Measurements from ENCODE around the gene RBM4.

Gene RBM4

DNA sequence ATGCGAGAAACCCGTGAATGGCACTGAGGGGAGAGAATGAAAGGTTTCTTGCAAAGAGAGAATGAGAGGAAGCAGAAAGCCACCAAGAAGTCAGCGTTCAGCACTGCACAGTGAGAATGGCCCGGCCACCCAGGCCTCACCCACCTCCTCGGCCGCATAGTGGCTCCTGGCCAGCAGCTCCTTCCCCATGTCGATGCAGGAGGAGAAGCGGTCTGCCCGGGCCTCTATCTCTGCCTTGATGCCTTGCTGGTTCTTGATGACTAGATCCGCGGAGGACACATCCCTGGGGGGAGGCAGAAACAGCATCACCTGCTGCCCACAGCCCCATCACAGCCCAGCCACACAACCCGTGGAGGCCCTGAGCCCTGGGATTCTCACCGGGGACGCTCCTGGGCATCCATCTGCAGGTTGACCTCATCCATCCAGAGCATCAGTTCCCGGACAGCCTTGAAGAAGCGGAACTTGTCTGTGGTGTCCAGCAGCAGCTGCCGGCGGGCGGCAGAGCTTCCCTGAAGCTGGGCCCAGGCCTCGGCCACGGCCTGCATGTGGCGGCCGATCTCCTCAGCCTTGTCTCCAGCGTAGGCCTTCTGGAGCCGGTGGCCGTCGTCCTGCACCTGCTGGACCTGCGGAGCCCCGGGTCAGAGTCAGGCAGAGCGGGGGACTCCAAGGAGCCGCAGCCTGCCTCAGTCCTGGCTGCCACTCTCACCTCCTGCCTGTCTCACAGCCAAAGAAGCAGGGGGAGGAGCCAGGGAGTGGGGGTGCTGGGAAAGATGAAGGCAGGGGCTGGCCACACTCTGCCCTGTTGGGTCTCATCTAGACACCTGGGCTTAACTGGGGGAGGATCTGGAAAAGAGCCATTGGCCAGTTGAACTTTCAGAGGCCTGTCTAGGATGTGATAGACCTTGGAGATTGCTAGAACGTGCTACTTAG is 51.4 kb downstream of the RBM4 start:
- no peak for DNase-seq (ENCODE audit: low read depth in 1 of 2, low spot score in 1 of 2)
- in situ Hi-C loops (cut with HindIII; ENCODE audit: low pct_unique_long_range_greater_than_20kb, low sequenced_read_pairs) = no loop called here
- TF ChIP-seq JUND (IDR thresholded peaks at IDR 0.05; ENCODE audit: low read depth) = no peak

DNA sequence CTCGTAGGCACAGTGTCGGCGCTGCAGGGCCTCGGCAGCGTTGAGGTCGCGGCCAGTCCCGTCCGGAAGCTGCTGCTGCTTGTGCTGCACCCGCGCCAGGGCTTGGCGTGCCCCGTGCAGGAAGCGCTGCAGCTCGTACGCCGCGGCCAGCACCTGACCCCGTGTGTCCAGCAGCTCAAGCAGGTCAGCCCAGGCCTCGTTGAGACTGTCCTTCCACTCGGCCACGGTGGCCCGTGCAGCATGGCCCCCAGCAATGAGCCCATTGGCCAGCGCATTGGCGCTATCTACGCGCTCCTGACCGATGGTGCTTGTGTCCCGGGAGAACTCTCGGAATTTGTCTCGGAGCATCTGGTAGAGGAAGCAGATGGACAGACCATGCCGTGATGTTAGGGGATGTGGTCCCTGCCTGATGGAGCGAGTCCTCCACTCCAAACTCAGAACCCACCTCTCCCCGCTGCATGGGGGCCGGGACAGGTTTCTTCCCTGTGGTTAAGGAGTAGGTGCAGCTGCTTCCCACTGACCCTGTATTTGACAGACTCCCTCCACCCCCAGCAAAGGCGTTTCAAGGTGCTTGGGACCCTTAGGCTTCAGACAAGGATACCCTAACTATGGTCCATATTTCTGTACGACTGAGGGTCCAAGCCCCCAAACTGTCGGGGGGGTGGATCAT is 52.9 kb downstream of the RBM4 start:
- no peak for DNase-seq (ENCODE audit: low read depth in 1 of 2, low spot score in 1 of 2)
- no peak for TF ChIP-seq JUND (IDR thresholded peaks at IDR 0.05; ENCODE audit: low read depth)
- in situ Hi-C loops (cut with HindIII; ENCODE audit: low pct_unique_long_range_greater_than_20kb, low sequenced_read_pairs) = no loop called here

DNA sequence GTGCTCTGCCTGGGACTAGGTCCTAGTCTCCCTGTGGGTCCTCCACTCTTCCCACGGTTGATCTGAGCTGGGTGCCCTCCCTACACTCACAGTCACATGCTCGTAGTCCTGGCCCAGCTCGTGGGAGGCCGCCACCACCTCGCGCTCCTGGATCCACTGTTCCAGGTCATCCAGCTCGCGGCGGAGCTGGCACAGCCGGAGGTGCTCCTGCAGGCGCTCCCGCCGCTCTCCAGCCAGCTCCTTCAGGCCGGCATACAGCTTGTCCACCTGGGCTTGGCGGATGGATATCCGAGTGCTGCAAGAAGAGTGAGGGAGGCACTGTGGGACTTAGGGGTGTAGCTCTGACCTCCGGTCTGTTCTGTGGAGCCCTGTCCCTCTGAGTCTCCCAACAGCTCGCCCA is 53.9 kb downstream of the RBM4 start:
- in situ Hi-C loops (cut with HindIII; ENCODE audit: low pct_unique_long_range_greater_than_20kb, low sequenced_read_pairs) = no loop called here
- DNase-seq (ENCODE audit: low read depth in 1 of 2, low spot score in 1 of 2) = no peak
- no peak for TF ChIP-seq JUND (IDR thresholded peaks at IDR 0.05; ENCODE audit: low read depth)

DNA sequence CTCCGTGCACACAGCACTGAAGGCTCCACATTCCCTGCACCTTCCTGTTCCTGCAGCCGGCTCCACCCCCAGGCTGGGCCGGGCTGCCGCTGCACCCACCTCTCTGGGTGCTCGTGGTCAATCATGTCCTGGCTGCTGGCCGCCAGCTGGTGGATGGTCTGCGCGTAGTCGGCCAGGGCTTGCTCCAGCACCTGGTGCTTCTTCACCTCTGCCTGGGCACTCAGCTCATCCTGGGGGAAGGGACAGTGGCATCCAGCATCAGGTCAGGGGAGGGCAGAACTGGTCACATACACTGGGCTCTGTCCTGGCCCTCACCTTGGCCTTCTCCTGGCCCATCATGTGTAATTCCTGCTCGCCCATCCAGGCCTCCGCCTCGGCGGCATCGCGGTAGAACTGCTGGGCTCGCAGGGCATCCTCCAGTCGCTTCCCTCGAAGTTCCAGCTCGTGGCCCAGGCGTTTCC is 54.4 kb downstream of the RBM4 start:
- no peak for TF ChIP-seq JUND (IDR thresholded peaks at IDR 0.05; ENCODE audit: low read depth)
- DNase-seq (ENCODE audit: low read depth in 1 of 2, low spot score in 1 of 2) = no peak
- in situ Hi-C loops (cut with HindIII; ENCODE audit: low pct_unique_long_range_greater_than_20kb, low sequenced_read_pairs) = no loop called here

DNA sequence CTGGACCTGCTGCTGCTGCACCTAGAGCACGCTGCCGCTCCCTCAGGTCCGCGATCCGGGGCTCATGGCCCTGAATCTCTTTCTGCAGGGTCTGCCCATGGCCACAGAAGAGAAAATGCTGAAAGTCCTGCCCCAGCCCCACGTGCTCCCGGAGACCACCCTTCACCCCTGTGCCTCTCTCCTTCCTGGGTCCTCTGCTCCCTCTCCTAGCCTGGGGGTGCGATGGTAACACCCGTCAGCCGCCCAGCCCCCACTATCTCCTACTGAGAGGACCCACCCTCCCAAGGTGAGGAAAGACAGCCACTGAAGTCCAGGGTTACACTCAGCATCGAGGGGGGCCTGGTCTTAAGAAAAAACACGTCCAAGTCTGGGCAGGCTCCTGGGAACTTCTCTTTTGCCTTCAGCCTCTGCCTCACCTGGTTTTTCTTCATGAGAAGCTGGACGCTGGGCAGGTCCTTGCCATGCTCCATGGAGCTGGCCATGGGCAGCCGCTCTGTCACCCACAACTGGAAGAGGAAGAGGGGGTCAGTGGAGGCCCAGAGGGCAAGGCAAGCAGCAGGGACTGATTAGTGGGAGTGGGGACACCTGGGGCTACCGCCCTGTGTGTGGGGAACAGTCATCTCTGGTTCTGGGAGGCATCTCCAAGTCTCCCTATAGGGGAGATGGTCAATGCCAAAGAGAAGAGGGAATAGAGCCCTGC is 55.0 kb downstream of the RBM4 start:
- DNase-seq (ENCODE audit: low read depth in 1 of 2, low spot score in 1 of 2) = no peak
- in situ Hi-C loops (cut with HindIII; ENCODE audit: low pct_unique_long_range_greater_than_20kb, low sequenced_read_pairs) = no loop called here
- TF ChIP-seq JUND (IDR thresholded peaks at IDR 0.05; ENCODE audit: low read depth) = no peak

DNA sequence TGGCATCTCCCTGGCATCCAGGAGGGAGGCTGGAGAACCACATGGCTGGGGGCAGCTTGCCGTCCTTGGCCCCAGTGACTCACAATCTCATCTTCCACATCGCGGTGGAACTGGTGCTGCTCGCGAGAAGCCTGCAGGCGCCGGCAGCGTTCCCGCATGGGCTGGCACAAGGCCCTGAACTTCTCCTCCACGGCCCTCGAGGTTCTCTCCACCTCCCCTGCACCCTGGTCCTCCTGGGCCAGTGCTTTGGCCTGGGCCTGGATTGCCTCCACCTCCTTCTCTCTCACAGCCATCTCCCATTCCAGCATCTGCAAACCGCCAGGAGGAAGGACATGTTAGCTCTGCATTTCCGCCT is 55.5 kb downstream of the RBM4 start:
- TF ChIP-seq JUND (IDR thresholded peaks at IDR 0.05; ENCODE audit: low read depth) = no peak
- in situ Hi-C loops (cut with HindIII; ENCODE audit: low pct_unique_long_range_greater_than_20kb, low sequenced_read_pairs) = no loop called here
- DNase-seq (ENCODE audit: low read depth in 1 of 2, low spot score in 1 of 2) = no peak

DNA sequence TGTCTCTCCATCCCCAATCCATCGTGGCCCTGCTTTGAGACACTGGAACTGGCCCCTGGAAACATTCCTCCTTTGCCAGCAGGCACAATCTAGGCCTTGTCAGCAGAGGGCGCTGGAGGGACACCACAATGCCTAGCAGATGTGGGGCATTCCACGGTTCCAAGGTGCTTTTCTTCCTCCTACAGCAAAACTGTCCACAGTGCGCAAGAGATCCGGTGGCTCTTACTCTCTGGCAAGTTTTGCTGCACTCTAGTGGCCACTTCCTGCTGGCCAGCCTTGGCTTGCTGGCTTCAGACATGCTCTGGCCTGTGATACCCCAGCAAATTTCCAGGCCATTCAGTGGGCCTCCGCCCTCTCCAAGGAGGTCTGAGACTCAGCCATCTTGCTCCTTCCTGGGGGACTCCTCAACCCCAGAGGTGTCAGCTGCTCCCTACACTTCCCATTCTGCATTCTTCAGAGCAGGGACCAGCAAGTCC is 56.3 kb downstream of the RBM4 start:
- in situ Hi-C loops (cut with HindIII; ENCODE audit: low pct_unique_long_range_greater_than_20kb, low sequenced_read_pairs) = no loop called here
- peak; percentile 95 to 99 for DNase-seq (ENCODE audit: low read depth in 1 of 2, low spot score in 1 of 2)

More for the DNA sequence above, 56.3 kb downstream of the RBM4 start:
- TF ChIP-seq JUND (IDR thresholded peaks at IDR 0.05; ENCODE audit: low read depth) = no peak

Measured in T47D (cell line).